ENCODE data around the gene TCF19.

DNA sequence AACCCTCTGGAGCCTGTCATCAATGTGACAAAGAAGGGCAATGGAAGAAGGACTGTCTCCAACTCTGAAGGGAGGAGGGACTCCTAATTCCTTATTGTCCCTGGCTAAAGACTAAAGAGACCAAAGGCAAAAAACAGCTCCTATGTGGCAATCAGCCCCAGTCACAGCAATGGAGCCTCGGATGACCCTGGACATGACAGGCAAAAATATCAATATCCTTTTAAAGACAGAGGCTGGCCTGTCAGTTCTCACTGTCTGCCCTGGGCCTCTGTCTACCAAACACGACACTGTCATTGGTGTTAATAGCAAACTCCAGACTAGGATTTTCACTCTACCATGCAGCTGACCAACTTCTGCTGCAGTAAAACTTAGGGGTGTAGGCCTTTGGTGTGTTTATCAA, 50.1 kb downstream of the TCF19 start:
- TF ChIP-seq, protein P1, sequence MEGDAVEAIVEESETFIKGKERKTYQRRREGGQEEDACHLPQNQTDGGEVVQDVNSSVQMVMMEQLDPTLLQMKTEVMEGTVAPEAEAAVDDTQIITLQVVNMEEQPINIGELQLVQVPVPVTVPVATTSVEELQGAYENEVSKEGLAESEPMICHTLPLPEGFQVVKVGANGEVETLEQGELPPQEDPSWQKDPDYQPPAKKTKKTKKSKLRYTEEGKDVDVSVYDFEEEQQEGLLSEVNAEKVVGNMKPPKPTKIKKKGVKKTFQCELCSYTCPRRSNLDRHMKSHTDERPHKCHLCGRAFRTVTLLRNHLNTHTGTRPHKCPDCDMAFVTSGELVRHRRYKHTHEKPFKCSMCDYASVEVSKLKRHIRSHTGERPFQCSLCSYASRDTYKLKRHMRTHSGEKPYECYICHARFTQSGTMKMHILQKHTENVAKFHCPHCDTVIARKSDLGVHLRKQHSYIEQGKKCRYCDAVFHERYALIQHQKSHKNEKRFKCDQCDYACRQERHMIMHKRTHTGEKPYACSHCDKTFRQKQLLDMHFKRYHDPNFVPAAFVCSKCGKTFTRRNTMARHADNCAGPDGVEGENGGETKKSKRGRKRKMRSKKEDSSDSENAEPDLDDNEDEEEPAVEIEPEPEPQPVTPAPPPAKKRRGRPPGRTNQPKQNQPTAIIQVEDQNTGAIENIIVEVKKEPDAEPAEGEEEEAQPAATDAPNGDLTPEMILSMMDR (IDR thresholded peaks at IDR 0.05): no peak
- no peak for TF ChIP-seq POLR2A (IDR thresholded peaks at IDR 0.05)

Measured in ovary (tissue), 3 donors.